Activated CD4-positive, alpha-beta T cell treated with anti-CD3 and anti-CD28 coated beads, Interleukin-2, amount 50 U/mL, for 48 hours (primary cell): ENCODE data around the gene FHDC1.

Experiments used
- DNase-seq, 2 experiments: peaks; one replicate each; pipeline ENCODE4 v3.0.0-alpha.2; 2020

FHDC1 gene

DNA sequence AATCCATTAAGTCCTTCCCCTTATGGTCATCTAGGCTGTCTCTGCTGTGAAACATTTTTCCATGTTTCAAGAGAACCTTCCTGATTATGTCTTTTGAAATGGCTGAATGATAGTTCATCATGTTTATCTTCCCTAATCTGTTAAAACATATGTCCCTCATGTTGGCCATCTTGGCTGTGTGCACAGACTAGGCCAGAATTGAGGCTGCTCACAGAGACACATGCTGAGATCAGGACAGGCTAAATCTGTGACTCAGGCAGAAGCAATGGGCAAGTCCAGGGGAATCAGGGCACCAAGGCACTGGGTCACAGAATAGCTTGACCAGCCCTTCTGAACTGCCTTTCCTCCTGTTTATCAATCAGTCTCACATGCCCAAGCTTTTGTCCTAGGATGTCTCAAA lies 78.3 kb downstream of the FHDC1 start:
- no peak for DNase-seq

DNA sequence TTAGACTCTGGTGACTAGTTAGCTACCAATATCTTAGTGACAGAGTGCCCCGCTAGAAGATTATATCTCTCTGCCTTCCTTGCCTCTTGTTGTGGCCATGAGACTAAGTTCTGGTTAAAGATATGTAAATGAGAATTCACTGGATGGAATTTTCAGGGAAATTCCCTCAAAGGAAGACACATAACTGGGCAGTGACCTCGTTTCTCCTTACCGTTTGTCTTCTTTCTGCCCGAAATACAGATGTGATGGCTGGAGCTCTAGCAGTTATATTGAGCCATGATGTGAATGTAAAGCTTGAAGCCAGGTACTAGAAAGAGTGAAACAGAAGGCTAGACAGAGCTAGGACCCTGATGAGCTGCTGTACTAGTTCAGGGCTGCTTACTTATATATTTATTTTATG lies 80.5 kb downstream of the FHDC1 start:
- DNase-seq: no peak

DNA sequence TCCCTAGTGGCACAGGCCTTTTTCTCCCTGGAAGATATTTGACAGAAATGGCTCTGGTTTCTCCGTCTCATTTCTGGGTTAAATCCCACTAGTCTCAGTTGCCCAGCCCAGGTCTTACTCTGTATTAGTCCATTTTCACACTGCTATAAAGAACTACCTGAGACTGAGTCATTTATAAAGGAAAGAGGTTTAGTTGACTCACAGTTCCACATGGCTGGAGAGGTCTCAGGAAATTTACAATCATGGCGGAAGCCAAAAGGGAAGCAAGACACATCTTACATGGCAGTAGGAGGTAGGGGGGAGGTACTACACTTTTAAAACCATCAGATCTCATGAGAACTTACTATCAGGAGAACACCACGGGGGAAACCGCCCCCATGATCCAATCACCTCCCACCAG lies 81.9 kb downstream of the FHDC1 start:
- DNase-seq: no peak

GRCh38 chr4:153018684-153019083 lies 82.6 kb downstream of the FHDC1 start:
- DNase-seq: no peak

DNA sequence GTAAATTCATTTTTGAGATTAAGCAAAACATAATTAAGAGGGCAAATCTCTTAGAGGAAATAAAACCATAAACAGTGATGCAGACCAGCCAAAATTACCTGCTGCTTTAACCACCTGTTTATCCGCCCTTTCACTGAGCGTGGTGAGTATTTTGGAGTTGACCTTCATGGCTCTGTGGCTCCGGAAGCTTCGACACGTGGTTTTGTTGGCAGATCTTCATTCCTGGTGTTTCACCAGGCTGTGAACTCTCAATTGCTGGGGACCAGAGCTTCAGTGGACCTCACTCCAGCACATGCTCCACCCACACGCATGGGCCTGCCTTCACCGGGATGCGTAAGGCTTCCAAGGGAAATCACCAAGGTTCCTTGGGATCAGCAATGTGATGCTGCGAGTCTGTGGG lies 83.8 kb downstream of the FHDC1 start:
- DNase-seq: no peak

GRCh38 chr4:153020457-153020856 lies 84.3 kb downstream of the FHDC1 start:
- DNase-seq: no peak

DNA sequence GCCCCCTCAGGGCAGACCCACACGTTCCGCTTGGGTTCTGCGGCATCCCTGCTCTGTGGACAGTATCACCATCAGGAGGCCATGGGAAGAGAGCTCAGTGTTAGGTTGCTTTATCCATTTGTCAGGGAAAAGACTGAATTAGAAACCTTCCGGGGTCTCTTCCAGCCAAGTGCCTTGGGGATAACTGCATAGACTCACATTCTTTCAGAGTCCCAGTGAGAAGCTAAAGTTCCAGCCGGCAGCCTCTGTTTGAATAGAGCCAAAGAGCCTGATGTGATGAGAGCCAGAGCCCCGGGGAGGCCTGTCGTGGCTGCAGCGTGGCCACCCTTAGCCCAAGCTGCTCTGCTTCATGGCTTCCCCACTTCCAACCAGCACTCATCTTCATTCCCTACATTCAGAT lies 85.2 kb downstream of the FHDC1 start:
- DNase-seq: no peak

DNA sequence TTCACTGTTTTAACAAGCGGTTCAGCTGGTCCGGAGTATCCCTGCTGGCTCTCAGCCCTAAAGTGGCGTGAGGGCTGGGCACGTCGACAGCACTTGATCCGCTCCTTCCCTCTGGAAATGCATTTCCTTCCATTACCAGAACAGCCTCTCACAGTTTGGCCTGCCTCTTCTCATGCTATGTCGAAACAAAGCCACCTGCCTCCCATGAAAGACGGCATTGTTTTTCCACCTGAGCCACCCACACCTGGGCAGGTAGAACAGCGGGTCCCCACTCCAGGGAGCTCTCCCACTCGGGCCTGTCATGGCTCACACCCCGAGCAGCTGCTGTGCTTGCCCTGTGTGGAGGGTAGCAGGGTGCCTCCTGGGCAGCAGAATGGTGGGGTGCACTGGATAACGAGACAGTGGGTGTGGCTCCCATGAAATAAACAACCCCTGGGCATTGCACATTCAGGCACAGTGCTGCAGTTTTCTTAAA lies 86.2 kb downstream of the FHDC1 start:
- DNase-seq: no peak

DNA sequence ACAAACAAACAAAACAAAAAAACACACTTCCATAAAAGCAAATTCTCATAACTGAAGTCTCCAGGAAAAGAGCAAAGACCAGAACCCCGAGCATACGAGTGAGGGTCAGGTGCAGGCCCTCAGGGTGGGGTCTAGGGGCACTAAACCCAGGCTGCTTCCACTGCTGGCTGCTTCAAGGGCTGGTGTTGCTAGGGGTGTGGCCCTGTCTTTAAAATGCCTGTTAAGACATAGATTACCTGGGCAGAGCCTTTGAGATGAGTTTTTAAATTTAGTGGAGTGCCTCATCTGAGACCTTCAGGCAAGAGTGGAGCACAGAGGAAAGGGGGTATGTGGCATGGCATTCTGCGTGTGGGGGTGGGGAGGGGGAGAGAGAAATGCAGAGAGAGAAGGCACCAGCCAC lies 87.0 kb downstream of the FHDC1 start:
- DNase-seq: no peak

DNA sequence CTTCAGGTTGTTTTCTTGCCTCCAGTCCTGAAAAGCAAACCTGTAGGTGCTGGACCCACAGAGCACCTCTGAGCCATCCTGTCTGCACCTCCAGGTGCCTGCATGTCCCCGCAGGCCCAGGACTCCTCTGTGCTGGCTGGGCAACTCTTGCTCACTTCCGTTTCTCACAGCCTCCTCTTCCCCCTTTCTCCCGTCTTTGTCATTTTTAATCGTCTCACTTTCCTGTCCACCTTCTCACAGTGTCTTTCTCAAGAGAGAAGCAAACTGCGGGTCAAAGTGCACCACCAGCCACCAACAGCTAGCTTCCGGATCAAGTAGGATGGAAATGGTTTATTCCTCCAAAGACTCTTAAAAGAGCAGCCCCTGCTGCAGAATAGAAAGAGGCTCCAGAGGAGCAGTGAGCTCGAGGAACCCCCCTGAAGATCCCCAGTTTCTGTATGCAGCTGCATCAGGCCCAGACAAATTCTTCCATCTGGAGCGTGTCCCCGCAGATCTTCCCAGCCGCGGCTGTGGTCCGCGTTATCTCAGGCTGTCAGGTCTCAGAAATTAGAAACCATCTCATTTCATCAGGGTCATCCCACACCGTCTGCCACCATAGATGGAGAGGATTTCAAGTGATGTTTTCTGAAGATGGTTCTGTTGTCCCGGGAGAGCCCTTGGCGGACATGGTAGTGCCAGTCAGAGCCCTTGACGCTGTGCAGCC lies 87.7 kb downstream of the FHDC1 start:
- DNase-seq: no peak

GRCh38 chr4:153024466-153024865 lies 88.3 kb downstream of the FHDC1 start:
- no peak for DNase-seq

GRCh38 chr4:153025406-153025805 lies 89.3 kb downstream of the FHDC1 start:
- DNase-seq: no peak

DNA sequence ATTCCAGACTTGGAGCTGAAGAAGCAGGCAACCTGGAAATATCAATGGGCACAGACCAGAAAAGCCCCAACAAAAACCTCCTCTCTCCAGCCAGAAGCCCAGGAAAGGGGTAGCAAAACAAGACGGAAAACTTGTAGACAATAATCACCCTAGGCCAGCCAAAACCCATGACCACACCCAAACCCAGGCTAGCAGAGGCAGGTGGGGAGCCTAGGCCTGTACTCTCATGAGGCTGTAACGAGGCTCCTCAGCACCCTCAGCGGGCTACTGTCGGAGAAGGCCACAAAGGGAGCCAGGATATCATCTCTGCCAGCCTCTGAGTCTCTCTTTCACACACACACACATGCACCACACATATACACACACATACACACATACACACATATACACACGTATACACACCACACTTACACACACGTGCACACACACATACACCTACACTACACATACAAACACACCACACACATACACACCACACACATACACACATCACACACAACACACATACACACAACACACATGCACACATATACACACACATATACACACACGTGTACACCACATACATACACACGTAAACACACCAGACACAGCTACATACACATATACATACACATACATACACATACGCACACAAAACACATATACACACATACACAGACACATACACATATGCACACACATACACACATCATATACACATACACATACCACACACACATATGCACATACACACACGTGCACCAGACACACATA lies 90.6 kb downstream of the FHDC1 start:
- no peak for DNase-seq

DNA sequence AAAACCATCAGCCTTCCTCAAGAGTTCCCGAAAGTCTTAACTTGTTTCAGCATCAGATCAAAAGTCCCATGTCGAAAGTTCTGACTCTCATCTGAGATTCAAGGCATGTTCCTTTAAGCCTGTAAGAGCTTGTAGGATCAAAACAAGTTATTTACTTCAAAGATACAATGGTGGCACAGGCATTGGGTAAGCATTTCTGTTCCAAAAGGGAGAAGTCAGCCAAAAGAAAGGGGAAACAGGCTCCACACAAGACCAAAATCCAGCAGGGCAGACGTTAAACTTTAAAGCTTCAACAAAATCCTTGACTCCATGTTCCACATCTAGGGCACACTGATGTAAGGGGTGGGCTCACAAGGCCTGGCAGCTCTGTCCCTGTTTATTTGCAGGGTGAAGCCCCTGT lies 91.7 kb downstream of the FHDC1 start:
- DNase-seq: no peak

DNA sequence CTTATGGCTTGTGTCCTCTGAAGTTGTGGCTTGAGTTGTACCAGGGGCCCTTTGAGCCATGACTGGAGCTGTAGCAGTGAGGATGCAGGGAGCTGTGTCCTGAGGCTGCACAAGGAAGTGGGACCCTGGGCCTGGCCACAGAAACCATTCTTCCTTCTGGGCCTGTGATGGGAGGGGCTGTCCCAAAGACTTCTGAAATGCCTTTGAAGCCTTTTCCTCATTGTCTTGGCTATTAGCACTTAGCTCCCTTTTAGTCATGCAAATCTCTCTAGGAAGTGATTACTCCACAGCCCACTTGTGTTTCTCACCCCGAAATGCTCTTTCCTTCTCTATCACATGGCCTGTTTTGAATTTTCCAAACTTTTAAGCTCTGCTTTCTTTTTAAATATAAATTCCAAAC lies 92.4 kb downstream of the FHDC1 start:
- DNase-seq: no peak
